ENCODE measurements around the gene PTGIS.
"Not testable (repeated sequence)": the region's sequence is repeated elsewhere in the genome, so short reads cannot be mapped to it uniquely, and the experiment has no call there.

Gene PTGIS

GRCh38 chr20:49567421-49568277, at the start of gene PTGIS:
TSS of gene PTGIS (minus strand) at chr20:49568137. CDS start at chr20:49568116, 21 bp downstream.
- no peak for FAIRE-seq

GRCh38 chr20:49617394-49617793, 49.5 kb upstream of the PTGIS start:
- not testable (repeated sequence) for FAIRE-seq

GRCh38 chr20:49616154-49617007, 48.4 kb upstream of the PTGIS start:
- FAIRE-seq: no peak

GRCh38 chr20:49615401-49616153, 47.6 kb upstream of the PTGIS start:
- no peak for FAIRE-seq

GRCh38 chr20:49615051-49615400, 47.1 kb upstream of the PTGIS start:
- FAIRE-seq: not testable (repeated sequence)

- FAIRE-seq: no peak
These were observed 46.6 kb upstream of the PTGIS start for GRCh38 chr20:49614338-49615050.

DNA sequence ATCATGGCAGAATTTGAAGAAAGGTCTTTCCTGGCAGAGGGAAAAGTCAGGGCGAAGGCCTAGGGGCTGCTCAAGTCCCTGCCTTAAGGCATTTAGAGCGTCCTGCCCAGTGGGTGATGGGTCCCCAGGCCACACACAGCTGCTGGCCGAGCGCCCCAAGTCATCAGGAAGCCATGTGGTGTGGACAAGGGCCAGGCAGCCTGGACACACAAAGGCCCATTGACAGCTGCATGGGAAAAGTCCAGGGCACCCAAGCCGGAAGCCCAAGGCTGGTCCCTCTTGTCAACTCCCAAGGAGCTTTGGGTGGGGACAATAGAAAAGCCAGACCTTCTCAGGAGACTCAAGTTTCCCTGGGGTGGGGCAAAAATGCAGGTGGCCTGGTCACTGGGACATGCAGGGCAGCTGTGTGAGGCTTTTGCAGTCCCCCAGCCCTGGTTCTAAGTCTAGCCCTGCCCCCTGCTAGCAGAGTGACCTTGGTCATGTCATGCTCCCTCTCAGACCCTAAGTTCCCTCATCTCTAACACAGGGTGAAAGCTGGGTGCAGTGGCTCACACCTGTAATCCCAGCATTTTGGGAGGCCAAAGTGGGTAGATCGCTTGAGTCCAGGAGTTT, 44.3 kb upstream of the PTGIS start:
- FAIRE-seq: no peak

GRCh38 chr20:49611539-49612126, 43.7 kb upstream of the PTGIS start:
- FAIRE-seq: not testable (repeated sequence)

DNA sequence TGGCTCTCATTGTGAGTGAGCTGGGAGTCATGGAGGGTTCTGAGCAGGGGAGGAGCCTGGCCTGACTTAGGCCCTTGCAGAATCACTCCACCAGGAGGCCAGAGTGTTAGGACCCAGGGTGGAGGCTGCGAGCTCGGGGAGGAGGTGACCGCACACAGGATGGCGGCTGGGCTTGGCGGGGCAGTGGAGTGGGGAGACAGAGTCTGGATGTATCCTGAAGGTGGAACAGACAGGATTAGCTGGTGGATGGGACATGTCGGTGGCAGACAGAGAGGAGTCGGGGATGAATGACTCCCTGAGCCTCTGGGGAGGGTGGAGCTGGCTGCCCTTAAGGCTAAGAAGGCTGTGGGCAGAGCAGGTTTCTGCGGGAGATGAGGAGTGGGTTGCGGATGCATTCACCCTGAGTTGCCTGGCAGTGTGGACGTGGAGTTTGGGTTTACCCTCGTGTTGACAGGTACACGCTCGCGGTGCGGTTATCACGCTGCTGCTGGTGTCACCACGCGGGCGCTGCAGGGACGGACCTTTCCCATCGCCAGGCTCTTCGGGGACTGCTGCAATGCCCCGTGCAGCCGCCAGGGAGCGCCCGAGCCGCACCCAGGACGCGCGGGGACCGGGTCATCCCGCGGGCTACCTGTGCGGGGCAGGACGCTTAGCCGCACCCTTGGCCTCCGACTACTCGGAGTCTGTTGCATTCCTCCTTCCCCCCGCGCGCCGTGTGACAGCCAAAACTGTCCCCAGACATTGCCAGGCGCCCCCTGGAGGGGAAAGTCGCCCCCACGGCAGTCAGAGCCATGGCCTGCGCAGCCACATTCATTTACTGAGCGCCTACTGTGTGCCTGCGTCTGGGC, 43.0 kb upstream of the PTGIS start:
- FAIRE-seq: no peak

- FAIRE-seq: no peak
These were observed 41.1 kb upstream of the PTGIS start for GRCh38 chr20:49608752-49609670.

- FAIRE-seq: no peak
These were observed 39.6 kb upstream of the PTGIS start for GRCh38 chr20:49607568-49607967.

DNA sequence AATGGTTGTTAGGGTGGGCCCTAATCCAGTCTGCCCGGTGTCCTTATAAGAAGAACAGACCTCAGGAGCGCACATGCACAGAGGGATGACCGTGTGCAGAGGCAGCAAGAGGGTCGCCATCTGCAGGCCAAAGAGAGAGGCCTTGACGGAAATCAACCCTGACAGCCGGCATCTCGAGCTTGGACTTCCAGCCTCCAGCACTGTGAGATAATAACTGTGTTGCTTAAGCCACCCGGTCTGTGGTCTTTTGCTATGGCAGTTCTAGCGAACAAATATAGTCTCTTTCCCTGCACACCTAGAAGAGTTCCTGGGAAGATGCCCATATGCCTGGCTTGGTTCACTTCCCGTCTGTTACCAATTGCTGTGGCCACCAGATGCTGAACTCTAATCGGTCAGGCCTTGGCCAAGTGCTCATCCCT, 35.3 kb upstream of the PTGIS start:
- FAIRE-seq: no peak

DNA sequence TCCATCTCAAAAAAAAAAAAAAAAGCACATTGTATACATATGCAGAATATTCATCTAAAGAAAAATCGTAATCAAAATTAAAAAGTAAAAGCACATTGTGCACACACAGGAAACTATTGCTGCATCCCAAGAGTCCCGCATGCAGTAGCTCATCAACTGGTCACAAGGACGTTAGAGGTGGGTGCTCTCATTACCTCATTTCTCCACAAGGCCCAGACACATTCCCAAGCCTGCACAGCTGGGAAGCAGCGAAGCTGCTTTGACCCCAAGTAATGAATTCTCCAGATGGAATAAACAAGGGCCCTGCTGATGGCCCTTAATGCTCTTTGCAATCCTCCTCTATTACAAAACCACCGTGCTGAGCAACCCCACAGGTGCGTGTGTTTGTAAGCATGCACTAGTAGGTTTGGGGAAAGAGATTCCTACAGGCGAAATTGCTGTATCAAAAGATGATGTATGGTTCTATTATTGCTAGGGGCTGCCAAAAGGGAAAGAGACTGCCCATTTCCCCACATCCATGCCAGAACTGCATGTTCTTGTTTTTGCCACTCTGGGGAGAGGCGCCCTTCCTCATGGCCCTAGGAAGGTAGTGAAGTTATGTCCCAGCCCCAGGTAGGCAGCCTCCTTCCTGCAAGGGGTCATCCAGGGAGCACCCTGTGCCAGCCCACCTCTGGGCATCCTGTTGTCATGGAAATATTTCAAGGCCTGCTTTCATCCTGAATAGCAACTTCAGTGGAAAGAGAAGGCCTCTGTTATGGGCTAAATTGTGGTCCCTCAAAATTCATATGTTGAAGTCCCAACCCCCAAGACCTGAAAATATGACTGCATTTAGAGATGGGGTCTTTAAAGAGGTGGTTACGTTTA, 34.6 kb upstream of the PTGIS start:
- no peak for FAIRE-seq

- no peak for FAIRE-seq
These were observed 33.4 kb upstream of the PTGIS start for GRCh38 chr20:49601153-49601924.

DNA sequence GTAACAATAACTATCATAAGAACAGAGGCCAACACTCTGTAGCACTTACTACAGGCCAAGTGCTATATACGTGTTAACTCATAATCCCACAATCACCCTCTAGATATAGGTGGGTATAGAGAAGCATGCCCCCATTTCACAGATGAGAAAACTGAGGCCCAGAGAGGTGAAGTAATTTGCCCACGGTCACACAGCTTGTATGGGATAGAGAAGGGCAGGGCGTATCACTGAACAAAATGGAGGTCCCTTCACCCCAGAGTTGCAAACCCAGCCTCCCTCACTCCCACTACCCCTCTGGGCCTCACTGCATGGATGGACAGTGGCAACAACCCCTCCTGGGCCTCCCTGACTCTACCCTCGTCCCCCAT, 31.8 kb upstream of the PTGIS start:
- no peak for FAIRE-seq

GRCh38 chr20:49597825-49598395, 30.0 kb upstream of the PTGIS start:
- no peak for FAIRE-seq

All from endometrium (tissue), 2 donors.